ENCODE data around the gene MICAL3.

MICAL3 gene

DNA sequence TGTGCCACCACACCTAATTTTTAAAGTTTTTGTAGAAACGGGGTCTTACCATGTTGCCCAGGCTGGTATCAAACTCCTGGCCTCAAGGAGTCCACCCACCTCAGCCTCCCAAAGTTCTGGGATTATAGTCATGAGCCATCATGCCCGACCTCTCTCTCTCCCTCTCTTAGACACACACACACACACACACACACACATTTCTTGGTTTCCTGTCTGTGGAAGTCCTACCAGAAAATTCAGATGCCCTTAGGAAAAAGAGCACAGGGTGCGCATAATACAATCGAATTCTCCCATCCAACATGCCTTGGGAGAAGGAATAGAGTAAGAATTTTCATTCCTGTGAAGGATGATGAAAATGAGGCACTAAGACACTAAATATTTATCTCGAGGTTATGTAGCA is 10.4 kb downstream of the MICAL3 start:
- WGBS (ENCODE audit: extremely low coverage, insufficient coverage, insufficient read length) = no CpG with 5 or more reads among the region's 5 CpGs
- Histone ChIP-seq H3K36me3 (ENCODE audit: control insufficient read depth in 1 of 2, insufficient read depth in 2 of 2, low read length in 2 of 2) (no peaks in the 10 kb centered on the region), H3K79me1 (ENCODE audit: low read length) (no peaks in the 10 kb centered on the region), H3K4me1 (ENCODE audit: control insufficient read depth in 1 of 2, insufficient read depth in 2 of 2, low read length in 2 of 2) (peaks cover 0 to 7% of the 10 kb centered on the region in 2 experiments), H4K91ac (ENCODE audit: low read depth, low read length) (no peak overlapping the region), H3K4me2 (ENCODE audit: low read length) (no peak overlapping the region), H3K4ac (ENCODE audit: low read depth, low read length) (no peak overlapping the region), H3K27me3 (ENCODE audit: insufficient read depth, low read length) (no peaks in the 10 kb centered on the region), H3K23ac (ENCODE audit: low read length) (no peak overlapping the region), H3K79me2 (ENCODE audit: control insufficient read depth, insufficient read depth, low read length, poor library complexity) (no peaks in the 10 kb centered on the region), H2AFZ (ENCODE audit: insufficient read depth, low read length, poor library complexity) (no peak overlapping the region), H2AK5ac (ENCODE audit: low read length) (no peak overlapping the region), H3K9me3 (ENCODE audit: insufficient read depth, low read depth, low read length) (no peaks in the 10 kb centered on the region), H2BK5ac (ENCODE audit: low read depth, low read length, poor library complexity) (no peak overlapping the region), H4K8ac (ENCODE audit: low read depth, low read length) (no peak overlapping the region), H3K4me3 (ENCODE audit: low read depth, low read length) (no peak overlapping the region), H3K14ac (ENCODE audit: low read length) (no peak overlapping the region), H4K12ac (ENCODE audit: low read depth, low read length) (no peak overlapping the region), H3K27ac (ENCODE audit: low read depth, low read length) (no peak overlapping the region), H3K9ac (ENCODE audit: low read length) (no peak overlapping the region), H2BK12ac (ENCODE audit: low read length) (no peak overlapping the region), H2BK120ac (ENCODE audit: insufficient read depth, low read length, poor library complexity) (no peak overlapping the region), H3K18ac (ENCODE audit: low read length) (no peak overlapping the region)
- DNase-seq = no peak

- H3K27ac ChIP-seq (ENCODE audit: low read depth, low read length) = no peak overlapping the region
- no peak overlapping the region for H3K14ac ChIP-seq (ENCODE audit: low read length)
- no peak overlapping the region for H2AK5ac ChIP-seq (ENCODE audit: low read length)
- no peaks in the 10 kb centered on the region for H3K79me1 ChIP-seq (ENCODE audit: low read length)
- WGBS (ENCODE audit: extremely low coverage, insufficient coverage, insufficient read length) = no CpG with 5 or more reads among the region's 2 CpGs
- H3K4me2 ChIP-seq (ENCODE audit: low read length) = no peak overlapping the region
- H3K79me2 ChIP-seq (ENCODE audit: control insufficient read depth, insufficient read depth, low read length, poor library complexity) = no peaks in the 10 kb centered on the region
- H2BK12ac ChIP-seq (ENCODE audit: low read length) = no peak overlapping the region
- no peak overlapping the region for H2BK5ac ChIP-seq (ENCODE audit: low read depth, low read length, poor library complexity)
- H4K8ac ChIP-seq (ENCODE audit: low read depth, low read length) = no peak overlapping the region
- H3K9me3 ChIP-seq (ENCODE audit: insufficient read depth, low read depth, low read length) = no peaks in the 10 kb centered on the region
- peaks cover 0 to 7% of the 10 kb centered on the region in 2 experiments for H3K4me1 ChIP-seq (ENCODE audit: control insufficient read depth in 1 of 2, insufficient read depth in 2 of 2, low read length in 2 of 2)
- no peak overlapping the region for H4K12ac ChIP-seq (ENCODE audit: low read depth, low read length)
- no peak overlapping the region for H3K4me3 ChIP-seq (ENCODE audit: low read depth, low read length)
- no peak overlapping the region for H2BK120ac ChIP-seq (ENCODE audit: insufficient read depth, low read length, poor library complexity)
- no peaks in the 10 kb centered on the region for H3K27me3 ChIP-seq (ENCODE audit: insufficient read depth, low read length)
- no peak overlapping the region for H3K23ac ChIP-seq (ENCODE audit: low read length)
- no peak overlapping the region for H4K91ac ChIP-seq (ENCODE audit: low read depth, low read length)
- no peak for DNase-seq
- no peak overlapping the region for H2AFZ ChIP-seq (ENCODE audit: insufficient read depth, low read length, poor library complexity)
- H3K4ac ChIP-seq (ENCODE audit: low read depth, low read length) = no peak overlapping the region
- no peak overlapping the region for H3K18ac ChIP-seq (ENCODE audit: low read length)
- H3K36me3 ChIP-seq (ENCODE audit: control insufficient read depth in 1 of 2, insufficient read depth in 2 of 2, low read length in 2 of 2) = no peaks in the 10 kb centered on the region
- no peak overlapping the region for H3K9ac ChIP-seq (ENCODE audit: low read length)
Measured at GRCh38 chr22:18013436-18013835, 10.9 kb downstream of the MICAL3 start.

DNA sequence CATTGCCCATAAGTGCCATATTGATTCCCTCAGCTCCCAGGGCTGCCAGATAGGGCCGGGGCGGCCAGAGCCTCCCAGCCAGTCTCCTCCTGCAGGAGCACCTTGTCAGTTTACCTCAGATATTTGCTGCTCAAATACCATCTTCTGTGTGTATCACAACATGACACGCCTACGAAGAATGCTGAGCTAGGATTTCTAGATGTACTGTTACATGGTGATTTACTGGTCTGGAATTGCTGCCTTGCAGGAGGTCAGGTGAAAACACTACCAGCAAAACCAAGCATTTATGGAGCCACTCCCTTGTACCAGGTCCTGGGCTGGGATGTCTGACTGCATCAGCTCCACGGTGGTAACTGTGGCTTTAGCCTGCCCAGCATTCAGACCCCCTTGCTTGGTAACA is 11.8 kb downstream of the MICAL3 start:
- Histone ChIP-seq H2BK5ac (ENCODE audit: low read depth, low read length, poor library complexity) (no peak overlapping the region), H3K27ac (ENCODE audit: low read depth, low read length) (no peak overlapping the region), H2BK12ac (ENCODE audit: low read length) (no peak overlapping the region), H3K36me3 (ENCODE audit: control insufficient read depth in 1 of 2, insufficient read depth in 2 of 2, low read length in 2 of 2) (no peaks in the 10 kb centered on the region), H4K8ac (ENCODE audit: low read depth, low read length) (no peak overlapping the region), H3K27me3 (ENCODE audit: insufficient read depth, low read length) (no peaks in the 10 kb centered on the region), H3K79me1 (ENCODE audit: low read length) (no peaks in the 10 kb centered on the region), H4K91ac (ENCODE audit: low read depth, low read length) (no peak overlapping the region), H3K14ac (ENCODE audit: low read length) (no peak overlapping the region), H3K4me3 (ENCODE audit: low read depth, low read length) (no peak overlapping the region), H2AK5ac (ENCODE audit: low read length) (no peak overlapping the region), H3K23ac (ENCODE audit: low read length) (no peak overlapping the region), H3K4ac (ENCODE audit: low read depth, low read length) (no peak overlapping the region), H3K4me2 (ENCODE audit: low read length) (no peak overlapping the region), H3K18ac (ENCODE audit: low read length) (no peak overlapping the region), H2AFZ (ENCODE audit: insufficient read depth, low read length, poor library complexity) (no peak overlapping the region), H2BK120ac (ENCODE audit: insufficient read depth, low read length, poor library complexity) (no peak overlapping the region), H3K9me3 (ENCODE audit: insufficient read depth, low read depth, low read length) (no peaks in the 10 kb centered on the region), H4K12ac (ENCODE audit: low read depth, low read length) (no peak overlapping the region), H3K4me1 (ENCODE audit: control insufficient read depth in 1 of 2, insufficient read depth in 2 of 2, low read length in 2 of 2) (peaks cover 0 to 7% of the 10 kb centered on the region in 2 experiments), H3K9ac (ENCODE audit: low read length) (no peak overlapping the region), H3K79me2 (ENCODE audit: control insufficient read depth, insufficient read depth, low read length, poor library complexity) (no peaks in the 10 kb centered on the region)
- peak; percentile 82 to 94 for DNase-seq
- no CpG with 5 or more reads among the region's 5 CpGs for WGBS (ENCODE audit: extremely low coverage, insufficient coverage, insufficient read length)

GRCh38 chr22:18010266-18010665 is 14.1 kb downstream of the MICAL3 start:
- Histone ChIP-seq H3K79me2 (ENCODE audit: control insufficient read depth, insufficient read depth, low read length, poor library complexity) (no peaks in the 10 kb centered on the region), H3K4me3 (ENCODE audit: low read depth, low read length) (no peak overlapping the region), H2AFZ (ENCODE audit: insufficient read depth, low read length, poor library complexity) (no peak overlapping the region), H3K9me3 (ENCODE audit: insufficient read depth, low read depth, low read length) (no peaks in the 10 kb centered on the region), H3K27ac (ENCODE audit: low read depth, low read length) (no peak overlapping the region), H3K18ac (ENCODE audit: low read length) (no peak overlapping the region), H3K27me3 (ENCODE audit: insufficient read depth, low read length) (no peaks in the 10 kb centered on the region), H2AK5ac (ENCODE audit: low read length) (no peak overlapping the region), H3K36me3 (ENCODE audit: control insufficient read depth in 1 of 2, insufficient read depth in 2 of 2, low read length in 2 of 2) (no peaks in the 10 kb centered on the region), H2BK5ac (ENCODE audit: low read depth, low read length, poor library complexity) (no peak overlapping the region), H3K4ac (ENCODE audit: low read depth, low read length) (no peak overlapping the region), H4K91ac (ENCODE audit: low read depth, low read length) (no peak overlapping the region), H3K4me1 (ENCODE audit: control insufficient read depth in 1 of 2, insufficient read depth in 2 of 2, low read length in 2 of 2) (peaks cover 0 to 7% of the 10 kb centered on the region in 2 experiments), H3K14ac (ENCODE audit: low read length) (no peak overlapping the region), H3K9ac (ENCODE audit: low read length) (no peak overlapping the region), H2BK120ac (ENCODE audit: insufficient read depth, low read length, poor library complexity) (no peak overlapping the region), H3K4me2 (ENCODE audit: low read length) (no peak overlapping the region), H4K12ac (ENCODE audit: low read depth, low read length) (no peak overlapping the region), H3K23ac (ENCODE audit: low read length) (no peak overlapping the region), H3K79me1 (ENCODE audit: low read length) (no peaks in the 10 kb centered on the region), H2BK12ac (ENCODE audit: low read length) (no peak overlapping the region), H4K8ac (ENCODE audit: low read depth, low read length) (no peak overlapping the region)
- WGBS (ENCODE audit: extremely low coverage, insufficient coverage, insufficient read length) = no CpG with 5 or more reads among the region's 2 CpGs
- DNase-seq = no peak
